WTC11 (cell line): ENCODE data around the gene FNIP1. TPM values are rescaled to one million over a fixed set of nuclear protein-coding genes. Genes with fewer than 3 reads are reported as not detected.

ENCODE experiments used
- ATAC-seq: fragments of 200-7000 bp; cut with Tn5 transposase; 2 replicates; pipeline ENCODE4 v1.10.0; 2021; ENCODE audit warnings: mild to moderate bottlenecking, moderate library complexity
- CTCF ChIA-PET: fragments of 300-600 bp; sonication (Branson Sonifier 250); formaldehyde crosslinking; loops from one replicate; lab custom pipeline; 2021; ENCODE audit warnings: antibody characterized with exemption; lab: Charles Lee
- POLR2A ChIA-PET: fragments of 350-600 bp; sonication (Branson Sonifier 250); formaldehyde crosslinking; loops from one replicate; lab custom pipeline; 2021; ENCODE audit warnings: antibody characterized with exemption; lab: Charles Lee
- DNase-seq: peaks from one replicate; pipeline ENCODE4 v3.0.0; 2021; ENCODE audit warnings: low spot score
- H3K27ac Mint-ChIP-seq: 2 replicates; pipeline ENCODE4 v1.8.0; 2021; ENCODE audit warnings: mixed read lengths
- H3K27me3 Mint-ChIP-seq: 2 replicates; pipeline ENCODE4 v1.8.0; 2021; ENCODE audit warnings: low read depth, mild to moderate bottlenecking, moderate library complexity, mixed read lengths
- H3K36me3 Mint-ChIP-seq: 2 replicates; pipeline ENCODE4 v1.8.0; 2021; ENCODE audit warnings: mixed read lengths
- H3K4me1 Mint-ChIP-seq: 2 replicates; pipeline ENCODE4 v1.8.0; 2022; ENCODE audit warnings: mixed read lengths
- H3K4me3 Mint-ChIP-seq: 2 replicates; pipeline ENCODE4 v1.8.0; 2021; ENCODE audit warnings: mild to moderate bottlenecking, moderate library complexity, mixed read lengths
- H3K9me3 Mint-ChIP-seq: 2 replicates; pipeline ENCODE4 v1.8.0; 2021; ENCODE audit warnings: mixed read lengths
- CBFB ChIP-seq: sonication (generic); formaldehyde crosslinking; IDR thresholded peaks from 2 replicates; pipeline ENCODE4 v1.8.1; 2022; ENCODE audit warnings: mild to moderate bottlenecking, low read depth, missing genetic modification reagents
- ERG ChIP-seq: fragments of 250-450 bp; sonication (Bioruptor Pico); IDR thresholded peaks from 2 replicates; pipeline ENCODE4 v1.8.0; 2021; ENCODE audit warnings: mild to moderate bottlenecking
- GTF2I ChIP-seq: fragments of 250-450 bp; sonication (Bioruptor Pico); conservative IDR thresholded peaks from 2 replicates; pipeline ENCODE4 v1.4.0; 2021; ENCODE audit warnings: mild to moderate bottlenecking
- OVOL2 ChIP-seq: fragments of 250-450 bp; sonication (Bioruptor Pico); IDR thresholded peaks from 2 replicates; pipeline ENCODE4 v1.9.0; 2021; ENCODE audit warnings: mild to moderate bottlenecking, borderline replicate concordance
- PRDM15 ChIP-seq: sonication (generic); formaldehyde crosslinking; IDR thresholded peaks from 2 replicates; pipeline ENCODE4 v1.8.0; 2022; ENCODE audit warnings: missing genetic modification reagents
- SMAD4 ChIP-seq: sonication (generic); formaldehyde crosslinking; IDR thresholded peaks from 2 replicates; pipeline ENCODE4 v1.8.0; 2022; ENCODE audit warnings: mild to moderate bottlenecking, missing genetic modification reagents
- TEAD1 ChIP-seq: sonication (generic); formaldehyde crosslinking; IDR thresholded peaks from 2 replicates; pipeline ENCODE4 v1.8.0; 2022; ENCODE audit warnings: mild to moderate bottlenecking, missing genetic modification reagents
- ZNF219 ChIP-seq: sonication (generic); formaldehyde crosslinking; IDR thresholded peaks from 2 replicates; pipeline ENCODE4 v1.8.0; 2023; ENCODE audit warnings: missing genetic modification reagents, mild to moderate bottlenecking, borderline replicate concordance
- ZNF281 ChIP-seq: sonication (generic); formaldehyde crosslinking; IDR thresholded peaks from 2 replicates; pipeline ENCODE4 v1.8.0; 2023; ENCODE audit warnings: mild to moderate bottlenecking, missing genetic modification reagents
- ZNF396 ChIP-seq: fragments of 250-450 bp; sonication (Bioruptor Pico); IDR thresholded peaks from 2 replicates; pipeline ENCODE4 v1.8.0; 2021; ENCODE audit warnings: mild to moderate bottlenecking, moderate library complexity, borderline replicate concordance
- total RNA-seq: library from RNA; stranded (reverse); gene quantifications from 3 replicates; pipeline ENCODE4 v1.2.3, GENCODE V29; 2021
- TF ChIP-seq, protein P1 (sequence below): sonication (generic); formaldehyde crosslinking; IDR thresholded peaks from 2 replicates; pipeline ENCODE4 v1.8.0; 2023; ENCODE audit warnings: missing genetic modification reagents
- TF ChIP-seq, protein P2 (sequence below): sonication (generic); formaldehyde crosslinking; IDR thresholded peaks from 2 replicates; pipeline ENCODE4 v1.8.1; 2022; ENCODE audit warnings: low read depth, missing genetic modification reagents, borderline replicate concordance
- TF ChIP-seq, protein P3 (sequence below): sonication (generic); formaldehyde crosslinking; conservative IDR thresholded peaks from 2 replicates; pipeline ENCODE4 v1.8.1; 2023; ENCODE audit warnings: mild to moderate bottlenecking, low read depth, missing genetic modification reagents, moderate library complexity

FNIP1 gene
- total RNA-seq, 1 experiment from 2014 or later, result 17.2 TPM

- Mint-ChIP-seq H3K36me3 (peaks cover 53% of the 10 kb centered on the region), H3K9me3 (peaks cover 37% of the 10 kb centered on the region), H3K27me3 (no peaks in the 10 kb centered on the region; the same call in 1 of the 2 replicates), H3K27ac (no peak overlapping the region), H3K4me1 (no peaks in the 10 kb centered on the region), H3K4me3 (no peak overlapping the region)
- ATAC-seq, result no peak
- no peak for TF ChIP-seq ERG (CRISPR knock-in tag)
- TF ChIP-seq ZNF396, result no peak
- TF ChIP-seq CBFB (CRISPR knock-in tag), result no peak
- no peak for TF ChIP-seq GTF2I (CRISPR knock-in tag)
- TF ChIP-seq, protein P1, sequence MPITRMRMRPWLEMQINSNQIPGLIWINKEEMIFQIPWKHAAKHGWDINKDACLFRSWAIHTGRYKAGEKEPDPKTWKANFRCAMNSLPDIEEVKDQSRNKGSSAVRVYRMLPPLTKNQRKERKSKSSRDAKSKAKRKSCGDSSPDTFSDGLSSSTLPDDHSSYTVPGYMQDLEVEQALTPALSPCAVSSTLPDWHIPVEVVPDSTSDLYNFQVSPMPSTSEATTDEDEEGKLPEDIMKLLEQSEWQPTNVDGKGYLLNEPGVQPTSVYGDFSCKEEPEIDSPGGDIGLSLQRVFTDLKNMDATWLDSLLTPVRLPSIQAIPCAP, result no peak
- TF ChIP-seq TEAD1 (CRISPR knock-in tag), result no peak
- no peak for TF ChIP-seq OVOL2 (CRISPR knock-in tag)
- no peak for TF ChIP-seq ZNF281 (CRISPR knock-in tag)
- TF ChIP-seq, protein P2, sequence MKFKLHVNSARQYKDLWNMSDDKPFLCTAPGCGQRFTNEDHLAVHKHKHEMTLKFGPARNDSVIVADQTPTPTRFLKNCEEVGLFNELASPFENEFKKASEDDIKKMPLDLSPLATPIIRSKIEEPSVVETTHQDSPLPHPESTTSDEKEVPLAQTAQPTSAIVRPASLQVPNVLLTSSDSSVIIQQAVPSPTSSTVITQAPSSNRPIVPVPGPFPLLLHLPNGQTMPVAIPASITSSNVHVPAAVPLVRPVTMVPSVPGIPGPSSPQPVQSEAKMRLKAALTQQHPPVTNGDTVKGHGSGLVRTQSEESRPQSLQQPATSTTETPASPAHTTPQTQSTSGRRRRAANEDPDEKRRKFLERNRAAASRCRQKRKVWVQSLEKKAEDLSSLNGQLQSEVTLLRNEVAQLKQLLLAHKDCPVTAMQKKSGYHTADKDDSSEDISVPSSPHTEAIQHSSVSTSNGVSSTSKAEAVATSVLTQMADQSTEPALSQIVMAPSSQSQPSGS, result no peak
- TF ChIP-seq, protein P3, sequence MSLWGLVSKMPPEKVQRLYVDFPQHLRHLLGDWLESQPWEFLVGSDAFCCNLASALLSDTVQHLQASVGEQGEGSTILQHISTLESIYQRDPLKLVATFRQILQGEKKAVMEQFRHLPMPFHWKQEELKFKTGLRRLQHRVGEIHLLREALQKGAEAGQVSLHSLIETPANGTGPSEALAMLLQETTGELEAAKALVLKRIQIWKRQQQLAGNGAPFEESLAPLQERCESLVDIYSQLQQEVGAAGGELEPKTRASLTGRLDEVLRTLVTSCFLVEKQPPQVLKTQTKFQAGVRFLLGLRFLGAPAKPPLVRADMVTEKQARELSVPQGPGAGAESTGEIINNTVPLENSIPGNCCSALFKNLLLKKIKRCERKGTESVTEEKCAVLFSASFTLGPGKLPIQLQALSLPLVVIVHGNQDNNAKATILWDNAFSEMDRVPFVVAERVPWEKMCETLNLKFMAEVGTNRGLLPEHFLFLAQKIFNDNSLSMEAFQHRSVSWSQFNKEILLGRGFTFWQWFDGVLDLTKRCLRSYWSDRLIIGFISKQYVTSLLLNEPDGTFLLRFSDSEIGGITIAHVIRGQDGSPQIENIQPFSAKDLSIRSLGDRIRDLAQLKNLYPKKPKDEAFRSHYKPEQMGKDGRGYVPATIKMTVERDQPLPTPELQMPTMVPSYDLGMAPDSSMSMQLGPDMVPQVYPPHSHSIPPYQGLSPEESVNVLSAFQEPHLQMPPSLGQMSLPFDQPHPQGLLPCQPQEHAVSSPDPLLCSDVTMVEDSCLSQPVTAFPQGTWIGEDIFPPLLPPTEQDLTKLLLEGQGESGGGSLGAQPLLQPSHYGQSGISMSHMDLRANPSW (CRISPR knock-in tag), result no peak
- TF ChIP-seq PRDM15 (CRISPR knock-in tag), result no peak
- TF ChIP-seq SMAD4 (CRISPR knock-in tag), result no peak
- TF ChIP-seq ZNF219 (CRISPR knock-in tag), result no peak
- no peak for DNase-seq
- POLR2A ChIA-PET, result interaction anchor here (0.6 kb wide), 1 partner anchor 129 kb away, joined by 5 read pairs; no protein-coding TSS in a partner anchor
- CTCF ChIA-PET, result no interaction called here
Measured at GRCh38 chr5:131659290-131659689, 137.5 kb downstream of the FNIP1 start.
